Neuron (in vitro differentiated cells): ENCODE data around the gene PAPLN.

Experiments used
- H2AFZ ChIP-seq: one replicate; pipeline ENCODE4 v1.6.1; 2013; ENCODE audit warnings: low read depth, mild to moderate bottlenecking, inconsistent platforms, low read length, moderate library complexity
- H3K27me3 ChIP-seq: one replicate; pipeline ENCODE4 v1.6.1; 2013; ENCODE audit warnings: low read length; ENCODE audit not compliant: insufficient read depth
- H3K36me3 ChIP-seq: one replicate; pipeline ENCODE4 v1.6.1; 2013; ENCODE audit warnings: low read length; ENCODE audit not compliant: insufficient read depth
- H3K4me1 ChIP-seq: one replicate; pipeline ENCODE4 v1.6.1; 2013; ENCODE audit warnings: low read length; ENCODE audit not compliant: insufficient read depth
- H3K4me3 ChIP-seq: 2 replicates; pipeline ENCODE4 v1.5.1; 2013; ENCODE audit warnings: mild to moderate bottlenecking, low read length, moderate library complexity
- H3K9me3 ChIP-seq: one replicate; pipeline ENCODE4 v1.6.1; 2013; ENCODE audit warnings: low read length

The PAPLN gene

DNA sequence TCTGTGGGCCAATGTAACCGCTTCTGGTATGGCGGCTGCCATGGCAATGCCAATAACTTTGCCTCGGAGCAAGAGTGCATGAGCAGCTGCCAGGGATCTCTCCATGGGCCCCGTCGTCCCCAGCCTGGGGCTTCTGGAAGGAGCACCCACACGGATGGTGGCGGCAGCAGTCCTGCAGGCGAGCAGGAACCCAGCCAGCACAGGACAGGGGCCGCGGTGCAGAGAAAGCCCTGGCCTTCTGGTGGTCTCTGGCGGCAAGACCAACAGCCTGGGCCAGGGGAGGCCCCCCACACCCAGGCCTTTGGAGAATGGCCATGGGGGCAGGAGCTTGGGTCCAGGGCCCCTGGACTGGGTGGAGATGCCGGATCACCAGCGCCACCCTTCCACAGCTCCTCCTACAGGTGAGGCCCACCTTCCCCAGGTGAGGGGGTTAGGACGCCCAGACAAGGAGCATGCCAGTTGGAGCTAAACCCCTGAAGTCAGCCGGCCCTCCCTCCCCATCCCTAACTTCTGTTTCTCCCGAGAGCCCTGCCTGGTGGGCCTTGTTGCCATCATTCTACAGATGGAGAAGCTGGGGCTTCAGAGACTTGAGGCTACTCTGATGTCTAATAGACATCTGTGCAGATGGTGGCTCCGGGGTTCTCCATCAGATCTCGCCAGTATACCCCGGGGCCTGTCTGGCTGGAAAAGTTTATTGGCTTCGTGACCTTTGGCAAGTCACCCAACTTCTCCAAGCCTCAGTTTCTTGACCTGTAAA lies 25.3 kb downstream of the PAPLN start:
- Histone ChIP-seq H2AFZ (no peak overlapping the region), H3K27me3 (no peaks in the 10 kb centered on the region), H3K36me3 (no peaks in the 10 kb centered on the region), H3K4me3 (no peak overlapping the region), H3K9me3 (no peaks in the 10 kb centered on the region), H3K4me1 (peaks cover 17% of the 10 kb centered on the region)

DNA sequence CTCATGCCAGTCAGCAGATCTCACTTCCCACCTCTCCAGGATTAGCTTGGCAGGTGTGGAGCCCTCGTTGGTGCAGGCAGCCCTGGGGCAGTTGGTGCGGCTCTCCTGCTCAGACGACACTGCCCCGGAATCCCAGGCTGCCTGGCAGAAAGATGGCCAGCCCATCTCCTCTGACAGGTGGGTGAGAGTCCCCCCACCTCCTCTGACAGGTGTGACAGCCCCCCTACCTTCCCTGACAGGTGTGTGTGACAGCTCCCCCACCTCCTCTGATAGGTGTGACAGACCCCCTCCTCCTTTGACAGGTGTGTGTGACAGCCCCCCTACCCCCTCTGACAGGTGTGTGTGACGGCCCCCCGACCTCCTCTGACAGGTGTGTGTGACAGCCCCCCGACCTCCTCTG lies 26.3 kb downstream of the PAPLN start:
- peaks cover 17% of the 10 kb centered on the region for H3K4me1 ChIP-seq
- no peaks in the 10 kb centered on the region for H3K36me3 ChIP-seq
- no peak overlapping the region for H3K4me3 ChIP-seq
- no peaks in the 10 kb centered on the region for H3K9me3 ChIP-seq
- no peak overlapping the region for H2AFZ ChIP-seq
- H3K27me3 ChIP-seq, result no peaks in the 10 kb centered on the region

DNA sequence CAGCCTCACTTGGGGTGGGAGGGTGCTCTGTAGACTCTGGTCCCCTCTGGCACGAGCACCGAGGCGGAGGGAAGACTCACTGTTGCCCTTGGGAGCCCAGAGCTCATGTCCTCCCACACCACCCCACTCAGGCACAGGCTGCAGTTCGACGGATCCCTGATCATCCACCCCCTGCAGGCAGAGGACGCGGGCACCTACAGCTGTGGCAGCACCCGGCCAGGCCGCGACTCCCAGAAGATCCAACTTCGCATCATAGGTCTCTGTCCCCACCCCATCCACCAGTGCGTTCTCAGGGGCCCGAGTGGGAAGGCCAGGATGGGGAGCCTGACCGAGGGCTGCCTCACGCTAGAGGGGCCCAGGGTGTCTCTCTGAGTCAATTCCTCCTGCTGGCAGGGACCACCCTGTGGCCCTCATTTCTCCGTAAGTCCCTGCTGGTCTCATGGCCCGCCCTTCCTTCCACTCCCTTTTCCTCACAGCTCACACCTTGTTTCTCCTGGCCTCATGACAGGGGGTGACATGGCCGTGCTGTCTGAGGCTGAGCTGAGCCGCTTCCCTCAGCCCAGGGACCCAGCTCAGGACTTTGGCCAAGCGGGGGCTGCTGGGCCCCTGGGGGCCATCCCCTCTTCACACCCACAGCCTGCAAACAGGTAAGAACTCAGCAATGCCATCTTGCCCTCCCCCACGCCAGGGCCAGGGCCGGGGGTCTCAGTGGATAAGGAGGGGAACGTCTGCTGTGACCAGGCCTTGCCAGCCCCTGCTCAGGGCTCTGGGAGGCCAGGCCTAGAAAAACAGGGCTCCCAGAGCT lies 27.0 kb downstream of the PAPLN start:
- Histone ChIP-seq H3K9me3 (no peaks in the 10 kb centered on the region), H3K4me3 (no peak overlapping the region), H3K27me3 (no peaks in the 10 kb centered on the region), H3K36me3 (no peaks in the 10 kb centered on the region), H3K4me1 (peaks cover 17% of the 10 kb centered on the region), H2AFZ (no peak overlapping the region)

DNA sequence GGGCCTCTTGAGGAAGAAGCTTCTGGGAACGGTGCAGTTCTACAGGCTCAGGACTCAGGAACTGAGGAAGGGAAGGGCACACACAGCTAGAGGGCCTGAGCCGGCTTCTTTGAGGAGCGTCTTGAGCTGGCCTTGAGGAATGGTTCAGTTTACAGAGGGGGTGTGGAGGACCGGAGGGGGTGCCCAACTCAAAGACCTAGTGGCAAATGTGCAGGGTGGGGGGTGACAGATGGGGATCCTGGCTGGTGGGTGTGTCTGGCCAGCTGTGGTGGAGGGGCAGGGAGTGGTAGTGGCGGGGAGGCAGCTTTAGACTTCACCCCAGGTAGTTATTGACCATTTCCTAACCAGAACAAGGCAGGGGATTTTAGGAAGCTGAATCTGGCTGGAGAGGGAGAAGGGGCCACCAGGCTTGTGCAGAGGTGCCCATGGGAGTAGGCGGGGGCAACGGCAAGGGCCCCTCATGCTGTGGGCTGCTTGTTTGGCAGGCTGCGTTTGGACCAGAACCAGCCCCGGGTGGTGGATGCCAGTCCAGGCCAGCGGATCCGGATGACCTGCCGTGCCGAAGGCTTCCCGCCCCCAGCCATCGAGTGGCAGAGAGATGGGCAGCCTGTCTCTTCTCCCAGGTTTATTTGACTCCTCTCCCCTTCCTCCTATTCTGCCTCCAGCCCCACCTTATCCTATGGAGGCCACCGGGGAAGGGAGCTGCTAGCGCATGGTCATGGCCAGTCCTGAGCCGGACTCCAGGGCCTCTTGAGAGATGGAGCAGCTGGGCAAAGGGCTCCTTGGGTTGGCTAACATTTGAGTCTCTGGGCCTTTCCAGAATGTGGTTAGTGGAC lies 27.8 kb downstream of the PAPLN start:
- H3K27me3 ChIP-seq, result no peaks in the 10 kb centered on the region
- H3K4me1 ChIP-seq, result peaks cover 17% of the 10 kb centered on the region
- no peaks in the 10 kb centered on the region for H3K36me3 ChIP-seq
- H3K9me3 ChIP-seq, result no peaks in the 10 kb centered on the region
- H3K4me3 ChIP-seq, result no peak overlapping the region
- H2AFZ ChIP-seq, result no peak overlapping the region

DNA sequence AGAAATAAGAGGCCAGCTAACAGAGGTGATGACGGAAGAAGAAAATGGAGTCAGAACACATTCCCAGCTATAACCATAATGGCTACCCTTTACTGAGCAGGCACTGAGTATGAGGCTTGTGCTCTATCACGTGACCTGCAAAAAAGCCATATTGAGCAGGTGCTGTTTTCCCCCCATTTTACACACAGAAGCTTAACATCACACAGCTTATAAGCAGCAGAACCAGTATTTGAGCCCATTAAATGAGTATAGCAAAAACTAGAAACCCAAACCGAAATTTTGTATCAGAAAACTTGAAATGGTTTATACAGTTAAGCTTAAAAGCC lies 28.4 kb downstream of the PAPLN start:
- H3K36me3 ChIP-seq, result no peaks in the 10 kb centered on the region
- H3K27me3 ChIP-seq, result no peaks in the 10 kb centered on the region

DNA sequence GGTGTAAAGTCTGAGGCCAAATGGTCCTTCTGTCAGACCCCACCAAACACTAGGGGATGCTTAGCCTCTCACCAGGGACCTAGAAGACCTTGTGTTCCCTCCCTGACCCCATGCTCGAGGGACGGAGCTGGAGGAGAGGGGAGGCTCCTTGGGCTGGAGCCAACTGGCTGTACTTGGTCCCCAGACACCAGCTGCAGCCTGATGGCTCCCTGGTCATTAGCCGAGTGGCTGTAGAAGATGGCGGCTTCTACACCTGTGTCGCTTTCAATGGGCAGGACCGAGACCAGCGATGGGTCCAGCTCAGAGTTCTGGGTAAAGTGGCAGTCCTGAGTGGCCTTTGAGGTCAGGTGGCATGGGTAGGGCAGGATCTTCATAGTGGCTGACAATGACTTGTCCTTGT lies 29.0 kb downstream of the PAPLN start:
- Histone ChIP-seq H2AFZ (no peak overlapping the region), H3K36me3 (no peaks in the 10 kb centered on the region), H3K27me3 (no peaks in the 10 kb centered on the region), H3K4me3 (no peak overlapping the region), H3K4me1 (peaks cover 6% of the 10 kb centered on the region), H3K9me3 (no peaks in the 10 kb centered on the region)

More for the DNA sequence above, 28.4 kb downstream of the PAPLN start:
- no peak overlapping the region for H3K4me3 ChIP-seq
- no peaks in the 10 kb centered on the region for H3K9me3 ChIP-seq
- H3K4me1 ChIP-seq, result peaks cover 12% of the 10 kb centered on the region
- H2AFZ ChIP-seq, result no peak overlapping the region

DNA sequence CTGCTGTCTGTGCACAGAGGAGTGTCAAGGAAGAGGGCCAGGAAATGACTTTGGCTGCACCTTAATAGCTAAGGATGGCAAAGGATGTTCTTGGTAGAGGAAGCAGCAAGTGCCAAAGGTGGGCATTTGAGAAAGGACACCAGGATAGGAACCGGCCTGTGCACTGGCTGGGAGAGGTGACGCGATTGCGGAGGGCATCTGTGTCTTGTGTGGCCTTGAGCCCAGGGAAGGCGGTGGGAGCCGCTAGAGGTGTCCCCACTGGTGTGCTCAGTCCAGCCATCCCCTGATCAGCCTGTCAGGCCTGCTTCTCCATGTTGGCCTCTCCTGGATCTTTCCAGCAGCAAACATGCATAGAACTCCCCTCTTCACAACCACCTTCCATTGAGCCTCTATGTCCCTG lies 30.2 kb downstream of the PAPLN start:
- no peaks in the 10 kb centered on the region for H3K27me3 ChIP-seq
- no peaks in the 10 kb centered on the region for H3K9me3 ChIP-seq
- no peak overlapping the region for H2AFZ ChIP-seq
- no peaks in the 10 kb centered on the region for H3K4me1 ChIP-seq
- no peak overlapping the region for H3K4me3 ChIP-seq
- H3K36me3 ChIP-seq, result no peaks in the 10 kb centered on the region

DNA sequence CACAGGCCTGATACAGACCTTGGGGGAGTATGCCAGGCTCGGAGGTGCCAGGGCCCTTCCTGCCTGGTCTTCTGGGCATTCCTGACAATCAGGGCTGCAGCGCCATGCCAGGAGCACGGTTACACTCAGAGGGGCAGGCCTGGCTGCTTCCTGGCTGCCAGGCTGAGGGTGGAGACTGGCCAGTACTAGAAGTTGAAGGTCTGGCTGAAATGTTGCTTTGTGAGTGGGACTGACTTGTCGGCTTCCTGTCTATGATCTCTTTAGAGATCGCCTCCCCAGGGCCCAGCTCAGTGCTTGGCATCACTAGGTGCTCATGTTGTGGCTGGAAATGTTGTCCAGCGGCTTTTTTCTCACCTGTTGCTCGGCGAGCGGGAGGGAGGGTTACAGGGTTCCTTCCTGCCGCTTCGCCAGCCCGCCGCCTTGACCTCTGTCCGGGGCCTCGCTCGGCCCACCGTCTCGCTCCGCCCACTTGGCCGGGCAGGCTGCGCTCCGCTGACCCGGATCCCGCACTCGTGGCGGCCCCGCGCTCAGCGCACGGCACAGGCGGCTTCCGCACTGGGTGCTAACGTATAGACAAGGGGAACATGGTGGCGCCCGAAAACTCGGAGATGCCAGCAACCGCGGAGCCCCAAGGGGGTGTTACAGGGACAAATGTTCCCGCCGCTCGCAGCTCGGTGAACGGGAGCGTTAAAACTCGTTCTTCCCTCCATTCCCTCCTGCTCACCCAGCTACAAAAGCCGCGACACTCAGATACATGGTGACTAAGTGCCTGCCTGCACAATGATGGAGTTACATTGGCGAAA lies 32.6 kb downstream of the PAPLN start:
- H3K4me3 ChIP-seq, result no peak overlapping the region

DNA sequence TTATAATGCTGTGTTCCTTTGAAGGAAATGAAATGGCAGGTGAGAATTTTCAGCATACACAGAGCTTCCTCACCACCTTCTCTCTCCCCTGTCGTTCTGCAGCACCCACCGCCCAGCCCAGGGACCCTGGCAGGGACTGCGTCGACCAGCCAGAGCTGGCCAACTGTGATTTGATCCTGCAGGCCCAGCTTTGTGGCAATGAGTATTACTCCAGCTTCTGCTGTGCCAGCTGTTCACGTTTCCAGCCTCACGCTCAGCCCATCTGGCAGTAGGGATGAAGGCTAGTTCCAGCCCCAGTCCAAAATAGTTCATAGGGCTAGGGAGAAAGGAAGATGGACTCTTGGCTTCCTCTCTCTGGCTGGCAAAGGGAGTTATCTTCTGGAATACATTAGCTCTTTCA lies 35.1 kb downstream of the PAPLN start:
- Histone ChIP-seq H3K4me3 (no peak overlapping the region), H2AFZ (no peak overlapping the region), H3K27me3 (no peaks in the 10 kb centered on the region), H3K9me3 (no peaks in the 10 kb centered on the region), H3K4me1 (no peaks in the 10 kb centered on the region), H3K36me3 (peaks cover 27% of the 10 kb centered on the region)

More for the DNA sequence above, 32.6 kb downstream of the PAPLN start:
- H3K27me3 ChIP-seq, result no peaks in the 10 kb centered on the region
- H3K36me3 ChIP-seq, result peaks cover 8% of the 10 kb centered on the region
- no peaks in the 10 kb centered on the region for H3K9me3 ChIP-seq
- no peaks in the 10 kb centered on the region for H3K4me1 ChIP-seq
- H2AFZ ChIP-seq, result no peak overlapping the region

DNA sequence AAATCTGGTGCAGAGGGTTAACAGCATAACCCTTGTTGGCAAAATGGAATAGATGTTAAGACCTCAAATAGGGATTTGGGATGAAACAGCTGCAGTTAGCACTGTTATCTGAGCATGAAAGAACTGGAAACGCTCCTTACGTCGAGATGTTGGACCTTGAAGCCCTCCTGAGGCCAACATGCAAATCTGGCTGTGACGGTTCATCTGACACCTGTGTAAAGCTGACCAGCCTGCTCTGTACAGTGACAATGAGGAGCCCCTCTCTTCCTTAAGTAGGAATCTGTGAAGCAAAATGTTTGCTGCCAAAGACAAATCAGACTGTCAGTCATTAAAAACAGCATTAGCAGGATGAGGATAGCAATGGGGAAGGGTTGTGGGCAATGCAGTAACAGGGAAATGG lies 36.5 kb downstream of the PAPLN start:
- Histone ChIP-seq H3K9me3 (no peaks in the 10 kb centered on the region), H3K36me3 (peaks cover 28% of the 10 kb centered on the region), H3K27me3 (no peaks in the 10 kb centered on the region), H2AFZ (no peak overlapping the region), H3K4me1 (no peaks in the 10 kb centered on the region), H3K4me3 (no peak overlapping the region)

DNA sequence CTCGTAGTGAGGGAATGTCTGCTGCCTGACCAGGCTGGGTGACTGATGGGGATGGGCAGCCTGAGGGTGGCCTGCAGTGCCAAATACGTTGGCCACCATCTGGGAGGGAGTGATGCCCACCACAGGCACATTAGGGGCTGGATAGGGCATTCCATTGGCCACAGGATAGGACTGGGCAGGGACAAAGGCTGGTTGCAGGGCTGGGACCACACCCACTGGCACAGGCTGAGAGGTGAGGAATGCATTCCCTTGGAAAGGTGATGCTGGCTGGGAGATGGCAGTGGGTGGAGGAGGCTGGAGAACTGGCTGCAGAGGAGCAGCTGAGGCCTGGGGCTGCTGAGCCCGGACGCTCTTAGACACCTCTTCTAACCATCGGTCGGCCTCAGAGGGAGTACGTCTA lies 39.5 kb downstream of the PAPLN start:
- Histone ChIP-seq H2AFZ (no peak overlapping the region), H3K4me3 (no peak overlapping the region), H3K4me1 (no peaks in the 10 kb centered on the region), H3K9me3 (no peaks in the 10 kb centered on the region), H3K27me3 (no peaks in the 10 kb centered on the region), H3K36me3 (peaks cover 37% of the 10 kb centered on the region)

DNA sequence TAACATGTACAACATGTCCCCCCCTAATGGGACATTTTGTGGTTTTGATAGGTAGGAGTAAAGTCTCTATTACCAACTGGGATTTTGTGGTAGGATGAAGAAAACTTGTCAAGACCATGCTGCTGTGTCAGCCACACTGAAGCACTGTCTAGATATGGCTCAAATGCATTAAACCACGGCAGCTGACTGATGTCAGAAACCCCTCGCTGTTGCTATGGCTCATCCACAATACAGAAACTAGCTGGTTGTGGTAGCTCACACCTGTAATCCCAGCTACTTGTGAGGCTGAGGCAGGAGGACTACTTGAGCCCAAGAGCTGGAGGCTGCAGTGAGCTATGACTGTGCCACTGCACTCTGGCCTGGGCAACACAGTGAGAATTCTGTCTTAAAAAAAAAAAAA lies 40.1 kb downstream of the PAPLN start:
- no peak overlapping the region for H2AFZ ChIP-seq
- no peaks in the 10 kb centered on the region for H3K9me3 ChIP-seq
- H3K4me3 ChIP-seq, result no peak overlapping the region
- H3K27me3 ChIP-seq, result no peaks in the 10 kb centered on the region
- H3K36me3 ChIP-seq, result peaks cover 42% of the 10 kb centered on the region
- no peaks in the 10 kb centered on the region for H3K4me1 ChIP-seq
